ENCODE data around the gene KLHL14. TPM values are rescaled to one million over a fixed set of nuclear protein-coding genes. Genes with fewer than 3 reads are reported as not detected.
"Not testable (repeated sequence)": the region's sequence is repeated elsewhere in the genome, so short reads cannot be mapped to it uniquely, and the experiment has no call there.

KLHL14 gene
- total RNA-seq, 1 donor from 2014 or later: 1.6 TPM

DNA sequence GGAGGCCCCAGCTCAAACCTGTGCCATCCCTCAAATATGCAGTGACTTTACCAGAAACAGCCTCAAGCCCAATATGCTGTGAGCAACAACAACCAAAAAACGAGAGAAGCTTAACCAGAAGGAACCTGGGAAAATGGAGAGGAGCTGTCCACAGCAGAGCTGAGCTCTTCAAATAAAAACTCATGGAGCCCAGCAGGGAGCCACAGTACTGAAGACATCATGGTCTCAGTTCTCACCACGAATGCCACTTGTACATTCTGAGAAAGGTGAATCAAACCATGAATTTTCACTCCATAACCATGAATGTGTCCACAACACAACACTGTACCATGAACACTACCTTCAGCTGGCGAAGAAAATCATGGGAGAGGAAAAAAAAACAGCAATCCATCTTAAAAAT, 50.5 kb downstream of the KLHL14 start:
- no peak for DNase-seq (ENCODE audit: low read depth in 2 of 2)

- DNase-seq (ENCODE audit: low read depth in 2 of 2): no peak
These were observed 55.7 kb downstream of the KLHL14 start for GRCh38 chr18:32717126-32717525.

DNA sequence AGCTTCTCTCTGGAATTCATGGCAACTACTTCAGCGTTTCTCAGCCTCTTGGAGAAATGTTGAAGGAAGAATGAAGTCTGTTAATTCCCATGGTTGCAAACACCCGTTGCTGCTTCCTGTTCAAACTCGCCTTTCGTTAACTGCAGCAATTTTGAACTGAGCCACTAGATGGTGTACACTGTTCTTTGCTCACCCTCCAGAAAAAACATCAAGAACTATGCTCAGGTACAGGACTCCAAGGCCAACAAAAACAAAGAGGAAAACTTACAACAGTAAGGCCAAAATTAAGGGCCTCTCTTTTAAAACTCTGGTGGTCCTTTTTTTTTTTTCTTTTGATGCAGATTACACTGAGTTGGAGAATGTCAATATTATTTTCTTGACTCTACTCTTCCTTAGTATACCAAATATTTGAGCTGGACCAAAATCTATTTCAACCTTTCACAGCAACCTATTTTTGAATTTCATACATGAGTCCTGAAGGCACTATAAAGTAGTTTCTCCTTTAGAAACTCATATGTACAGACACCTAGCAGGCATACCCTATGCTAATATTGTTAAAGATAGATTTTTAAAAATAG, 58.2 kb downstream of the KLHL14 start:
- peak; percentile 69 to 84 for DNase-seq (ENCODE audit: low read depth in 2 of 2)

- DNase-seq (ENCODE audit: low read depth in 2 of 2): no peak
These were observed 60.0 kb downstream of the KLHL14 start for GRCh38 chr18:32712860-32713259.

GRCh38 chr18:32711862-32712261, 61.0 kb downstream of the KLHL14 start:
- no peak for DNase-seq (ENCODE audit: low read depth in 2 of 2)

- DNase-seq (ENCODE audit: low read depth in 2 of 2): no peak
These were observed 65.2 kb downstream of the KLHL14 start for GRCh38 chr18:32707586-32707985.

- DNase-seq (ENCODE audit: low read depth in 2 of 2): no peak
These were observed 65.7 kb downstream of the KLHL14 start for GRCh38 chr18:32707147-32707546.

DNA sequence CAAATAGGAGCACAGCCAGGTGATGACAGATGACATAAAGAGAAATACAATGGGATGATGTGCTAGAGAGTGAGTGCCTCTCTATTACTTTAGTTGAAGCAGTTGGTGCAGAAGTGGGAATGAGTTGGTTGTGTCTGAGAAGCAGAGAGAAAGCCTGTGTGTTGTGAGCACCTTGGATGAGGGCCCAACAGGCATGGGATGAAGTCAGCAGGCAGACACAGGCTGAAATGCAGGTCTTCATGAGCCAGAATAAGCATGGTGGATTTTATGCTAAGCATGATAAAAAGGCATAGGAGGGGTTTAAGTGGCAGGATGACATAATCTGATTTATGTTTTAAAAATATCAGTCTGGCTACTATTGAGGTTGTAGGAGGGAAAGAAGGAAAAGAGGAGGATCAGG, 71.5 kb downstream of the KLHL14 start:
- no peak for DNase-seq (ENCODE audit: low read depth in 2 of 2)

GRCh38 chr18:32698153-32698552, 74.7 kb downstream of the KLHL14 start:
- DNase-seq (ENCODE audit: low read depth in 2 of 2): no peak

GRCh38 chr18:32696376-32696775, 76.4 kb downstream of the KLHL14 start:
- DNase-seq (ENCODE audit: low read depth in 2 of 2): no peak

DNA sequence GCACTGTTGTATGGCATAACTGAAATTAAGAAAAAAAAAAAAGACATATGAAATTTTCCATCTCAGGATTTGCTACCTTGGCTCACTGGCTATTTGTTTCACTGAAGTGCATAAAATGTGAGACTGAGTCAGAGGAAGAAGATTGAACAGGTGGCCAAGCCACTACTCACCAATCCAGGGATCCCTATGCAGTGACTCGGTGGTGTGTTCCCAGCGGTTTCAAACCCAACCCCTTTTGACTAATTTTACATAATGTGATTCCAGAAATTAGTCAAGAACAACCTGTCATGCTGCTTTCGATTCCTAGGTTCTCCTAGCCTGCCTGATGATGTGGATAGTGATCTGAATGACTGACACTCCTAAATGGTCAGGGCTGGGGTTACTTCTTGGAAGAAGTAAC, 77.3 kb downstream of the KLHL14 start:
- DNase-seq (ENCODE audit: low read depth in 2 of 2): no peak

DNA sequence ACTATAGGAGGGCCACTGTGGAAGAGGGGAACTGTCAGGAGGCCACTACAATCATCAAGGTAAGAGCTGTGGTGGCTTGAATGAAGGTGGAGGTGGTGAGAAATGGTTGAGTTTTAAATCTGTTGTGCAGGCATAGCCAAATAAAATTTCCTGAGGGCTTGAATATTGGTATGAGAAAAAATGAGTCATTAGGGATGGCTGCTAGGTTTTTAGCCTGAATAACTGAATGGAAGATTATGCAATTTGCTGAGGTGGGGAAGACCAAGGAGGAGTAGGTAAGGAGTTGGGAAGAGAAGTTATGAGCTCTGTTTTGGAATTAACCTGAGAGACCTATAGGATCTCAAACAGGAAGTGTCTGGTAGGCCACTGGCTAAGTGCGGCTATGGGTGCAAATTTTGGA, 84.0 kb downstream of the KLHL14 start:
- no peak for DNase-seq (ENCODE audit: low read depth in 2 of 2)

DNA sequence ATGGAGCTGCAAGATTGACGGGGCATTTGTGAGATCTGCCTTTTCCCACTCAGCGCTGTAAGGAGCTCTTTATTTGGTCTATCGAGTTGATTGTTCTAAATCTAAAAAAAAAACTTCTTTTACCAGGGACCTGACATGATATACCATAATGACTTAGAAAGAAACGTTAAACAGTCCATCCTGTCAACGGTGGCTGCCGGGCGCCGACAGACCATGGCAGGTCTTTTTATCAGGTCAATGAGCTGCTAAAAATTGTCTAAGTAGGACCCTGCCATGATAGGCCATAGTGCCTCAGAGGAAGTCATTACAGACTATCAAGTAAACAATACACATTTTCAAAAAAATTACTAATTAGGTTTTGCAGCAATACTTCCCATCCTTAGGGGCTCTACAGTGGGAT, 87.9 kb downstream of the KLHL14 start:
- no peak for DNase-seq (ENCODE audit: low read depth in 2 of 2)

DNA sequence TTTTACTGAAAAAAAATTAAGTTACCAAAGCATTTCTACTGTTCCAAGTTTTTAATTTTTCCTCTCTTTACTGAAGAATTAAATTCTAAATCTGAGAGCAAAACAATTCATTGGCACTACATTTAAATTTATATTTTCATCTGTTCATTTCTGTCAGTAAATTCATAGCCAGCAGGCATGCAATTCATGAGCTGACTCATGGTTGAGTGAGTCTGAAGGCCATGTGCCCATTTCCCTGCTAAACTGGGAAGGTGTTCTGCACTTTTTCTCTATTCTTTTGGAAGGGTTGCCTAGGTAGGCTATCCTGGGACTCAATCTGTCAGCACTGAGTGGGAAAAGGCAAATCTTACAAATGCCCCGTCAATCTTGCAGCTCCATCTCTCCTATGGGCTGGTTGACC, 88.7 kb downstream of the KLHL14 start:
- DNase-seq (ENCODE audit: low read depth in 2 of 2): no peak

DNA sequence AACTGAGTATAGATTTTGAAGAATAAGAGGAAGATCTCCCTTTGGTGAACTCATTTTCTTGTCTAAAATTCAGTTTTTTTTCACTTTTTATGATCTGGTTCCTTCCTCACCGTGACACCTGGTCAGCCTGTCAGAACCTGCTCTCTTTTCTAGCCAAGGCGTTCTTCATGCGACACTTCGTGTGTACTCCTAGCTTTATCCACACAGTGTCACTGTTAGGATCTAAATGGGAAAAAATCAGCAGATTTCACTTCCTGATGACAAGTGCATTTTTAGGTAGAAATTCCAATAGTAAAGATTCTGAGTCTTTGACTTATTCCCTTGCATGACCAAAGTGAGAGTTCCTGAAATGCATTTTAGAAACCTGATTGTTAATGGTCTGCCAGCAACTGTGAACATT, 89.8 kb downstream of the KLHL14 start:
- no peak for DNase-seq (ENCODE audit: low read depth in 2 of 2)

- no peak for DNase-seq (ENCODE audit: low read depth in 2 of 2)
These were observed 95.2 kb downstream of the KLHL14 start for GRCh38 chr18:32677578-32677977.

DNA sequence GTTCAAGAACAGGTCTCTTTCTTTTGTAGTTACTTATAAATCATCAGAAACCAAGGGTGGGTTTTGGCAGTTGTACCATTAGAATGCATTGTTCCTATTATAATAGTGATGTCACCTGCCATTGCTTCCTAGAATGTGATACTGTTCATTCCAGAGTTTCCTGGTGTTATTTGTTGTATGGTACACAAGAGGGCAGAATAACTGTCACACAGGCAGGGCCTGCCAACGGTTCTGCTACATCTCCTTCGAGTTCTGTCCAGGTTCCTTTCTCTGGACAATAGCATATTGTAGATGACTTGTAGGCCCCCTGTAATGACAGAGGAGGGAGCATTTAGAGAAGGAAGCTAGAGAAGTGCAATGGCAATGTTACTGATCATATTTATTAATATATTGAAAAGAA, 98.3 kb downstream of the KLHL14 start:
- peak; percentile 4 to 32 for DNase-seq (ENCODE audit: low read depth in 2 of 2)

DNA sequence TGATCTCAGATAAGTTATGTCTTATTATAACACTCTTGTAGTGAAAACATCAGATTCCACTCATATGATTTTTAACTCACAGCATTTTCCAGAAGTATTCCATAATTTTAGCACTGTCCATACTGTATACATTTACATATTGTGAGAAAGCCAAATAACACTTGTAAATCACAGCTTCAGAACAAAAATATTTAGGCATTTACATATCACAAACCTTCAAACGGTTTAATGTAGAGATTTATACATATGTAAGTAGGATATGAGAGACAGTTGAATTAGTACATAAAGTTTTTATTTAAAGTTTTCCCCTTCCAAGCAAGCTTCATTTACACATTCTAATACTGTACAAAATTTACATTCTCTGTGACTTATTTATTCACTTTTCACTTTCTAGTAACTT, 100.4 kb downstream of the KLHL14 start:
- no peak for DNase-seq (ENCODE audit: low read depth in 2 of 2)

GRCh38 chr18:32670727-32671126, 102.1 kb downstream of the KLHL14 start:
- DNase-seq (ENCODE audit: low read depth in 2 of 2): no peak

- peak in 1 of 2 donors; percentile 2 for DNase-seq (ENCODE audit: low read depth in 2 of 2)
These were observed 103.2 kb downstream of the KLHL14 start for GRCh38 chr18:32669549-32670165.

DNA sequence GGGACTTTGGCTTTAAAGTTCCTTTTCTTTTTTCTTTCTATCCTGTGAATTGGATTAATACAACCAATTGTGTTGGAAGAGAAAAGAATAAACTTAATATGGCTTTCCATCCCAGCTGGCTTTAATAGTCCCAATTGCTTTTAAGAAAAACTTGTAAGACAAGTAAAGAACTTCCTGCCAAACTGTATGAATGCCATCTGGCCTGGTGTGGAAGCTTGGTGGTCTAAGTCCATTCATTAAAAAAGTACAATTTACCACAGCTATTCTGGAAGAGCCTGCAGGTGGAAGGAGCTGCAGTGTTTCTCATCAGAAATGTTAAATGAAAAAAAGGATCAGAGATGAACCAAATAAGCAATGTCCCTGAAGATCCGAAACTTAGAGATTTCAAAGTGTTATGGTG, 103.9 kb downstream of the KLHL14 start:
- DNase-seq (ENCODE audit: low read depth in 2 of 2): no peak

- peak in 1 of 2 donors; percentile 1 for DNase-seq (ENCODE audit: low read depth in 2 of 2)
These were observed 111.1 kb downstream of the KLHL14 start for GRCh38 chr18:32661486-32662299.

- DNase-seq (ENCODE audit: low read depth in 2 of 2): not testable (repeated sequence)
These were observed 118.3 kb downstream of the KLHL14 start for GRCh38 chr18:32654507-32654906.

All from lung microvascular endothelial cell (primary cell).